IPS DF 4.7 (cell line): ENCODE data around the gene HOXD1.

Source experiments
- DNase-seq: peaks from one replicate; pipeline ENCODE4 v3.0.0-alpha.2; 2013; ENCODE audit warnings: low spot score; ENCODE audit errors: extremely low read depth

Gene HOXD1

GRCh38 chr2:176165370-176166050, 23.0 kb upstream of the HOXD1 start:
- no peak for DNase-seq

DNA sequence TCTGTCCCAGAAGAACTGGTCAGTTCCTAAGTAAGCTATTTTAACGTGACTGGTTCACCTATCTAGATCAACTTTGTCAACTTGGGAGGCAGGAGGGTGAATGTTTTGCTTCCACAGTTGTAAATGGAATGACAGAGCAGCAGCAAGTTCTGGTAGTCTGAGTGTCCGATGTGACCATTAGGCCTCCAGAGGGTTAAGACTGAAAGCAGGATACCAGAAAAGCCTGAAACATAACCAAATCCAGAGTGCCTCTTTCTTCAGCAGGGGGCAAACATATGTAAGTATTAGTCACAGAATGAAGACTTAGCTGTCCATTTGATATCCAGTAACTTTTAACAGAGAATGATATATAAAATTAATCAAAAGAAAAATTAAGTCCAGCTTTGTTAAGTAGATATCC, 22.2 kb upstream of the HOXD1 start:
- no peak for DNase-seq

GRCh38 chr2:176167398-176167797, 21.1 kb upstream of the HOXD1 start:
- DNase-seq = no peak

DNA sequence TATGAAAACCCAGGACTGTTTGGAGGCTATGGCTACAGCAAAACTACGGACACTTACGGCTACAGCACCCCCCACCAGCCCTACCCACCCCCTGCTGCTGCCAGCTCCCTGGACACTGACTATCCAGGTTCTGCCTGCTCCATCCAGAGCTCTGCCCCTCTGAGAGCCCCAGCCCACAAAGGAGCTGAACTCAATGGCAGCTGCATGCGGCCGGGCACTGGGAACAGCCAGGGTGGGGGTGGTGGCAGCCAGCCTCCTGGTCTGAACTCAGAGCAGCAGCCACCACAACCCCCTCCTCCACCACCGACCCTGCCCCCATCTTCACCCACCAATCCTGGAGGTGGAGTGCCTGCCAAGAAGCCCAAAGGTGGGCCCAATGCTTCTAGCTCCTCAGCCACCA, 19.3 kb upstream of the HOXD1 start:
- no peak for DNase-seq

DNA sequence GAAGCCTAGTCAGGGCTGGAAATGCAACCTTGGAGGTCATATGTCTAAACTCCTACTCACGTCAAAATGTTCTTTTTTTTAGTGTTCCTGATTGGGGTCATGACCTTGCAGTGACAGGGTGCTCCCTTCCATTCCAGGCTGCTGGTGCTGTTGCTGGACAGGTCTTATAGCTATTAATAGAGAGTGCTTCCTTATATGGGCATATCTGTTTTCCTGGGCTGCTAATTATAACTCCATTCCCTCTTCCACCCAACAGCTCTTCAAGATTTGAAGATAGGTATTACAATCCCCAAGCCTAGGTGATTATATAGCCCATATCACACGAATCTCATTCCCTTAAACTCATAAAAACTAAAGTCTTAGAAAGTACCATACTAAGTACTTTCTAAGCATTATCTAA, 18.8 kb upstream of the HOXD1 start:
- DNase-seq = no peak

DNA sequence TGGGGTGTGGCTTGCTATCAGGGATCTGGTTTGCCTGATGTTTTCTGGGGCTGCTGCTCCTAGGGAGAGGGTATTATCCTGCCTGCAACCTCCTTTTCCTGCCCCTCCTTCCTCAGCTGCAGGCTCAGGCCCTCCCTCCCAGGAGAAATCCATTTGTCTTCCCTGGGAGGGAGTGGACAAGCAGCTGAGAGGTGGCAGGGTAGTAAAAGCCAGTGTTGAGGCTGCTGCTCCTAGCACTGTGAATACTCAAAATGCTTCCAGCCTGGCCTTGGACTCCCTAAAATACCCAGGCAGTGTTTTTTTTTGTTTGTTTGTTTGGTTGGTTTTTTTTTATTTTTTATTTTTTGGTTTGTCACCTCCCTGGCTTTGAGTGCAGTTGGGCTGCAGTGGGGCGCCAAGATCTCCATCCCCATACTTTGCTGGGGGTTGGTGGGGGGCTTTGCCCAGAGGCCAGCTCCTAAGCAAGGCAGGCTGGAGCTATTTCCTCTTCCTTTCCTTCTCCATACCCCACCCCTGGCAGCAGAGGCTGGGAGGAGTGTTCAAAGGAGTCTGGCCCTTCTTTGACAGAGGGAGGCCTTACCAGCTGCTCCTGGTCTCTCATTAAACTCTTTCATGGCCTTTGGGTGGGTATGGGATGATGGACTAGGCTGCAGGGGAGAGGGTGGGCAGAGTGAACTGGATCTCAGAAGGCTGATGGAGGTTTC, 17.7 kb upstream of the HOXD1 start:
- DNase-seq = no peak

DNA sequence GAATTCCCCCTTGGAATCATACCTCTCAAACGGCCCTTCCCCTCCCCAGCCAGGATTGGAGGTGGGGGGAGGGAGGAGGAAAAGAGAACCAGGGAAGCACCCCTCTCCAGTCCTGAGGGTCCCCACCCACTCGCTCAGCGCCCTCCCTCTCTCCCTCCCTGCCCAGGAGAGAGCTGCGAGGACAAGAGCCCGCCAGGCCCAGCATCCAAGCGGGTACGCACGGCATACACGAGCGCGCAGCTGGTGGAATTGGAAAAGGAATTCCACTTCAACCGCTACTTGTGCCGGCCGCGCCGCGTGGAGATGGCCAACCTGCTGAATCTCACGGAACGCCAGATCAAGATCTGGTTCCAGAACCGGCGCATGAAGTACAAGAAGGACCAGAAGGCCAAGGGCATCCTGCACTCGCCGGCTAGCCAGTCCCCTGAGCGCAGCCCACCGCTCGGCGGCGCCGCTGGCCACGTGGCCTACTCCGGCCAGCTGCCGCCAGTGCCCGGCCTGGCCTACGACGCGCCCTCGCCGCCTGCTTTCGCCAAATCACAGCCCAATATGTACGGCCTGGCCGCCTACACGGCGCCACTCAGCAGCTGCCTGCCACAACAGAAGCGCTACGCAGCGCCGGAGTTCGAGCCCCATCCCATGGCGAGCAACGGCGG, 17.0 kb upstream of the HOXD1 start:
- DNase-seq = no peak

GRCh38 chr2:176172007-176172894, 16.2 kb upstream of the HOXD1 start:
- DNase-seq = no peak

DNA sequence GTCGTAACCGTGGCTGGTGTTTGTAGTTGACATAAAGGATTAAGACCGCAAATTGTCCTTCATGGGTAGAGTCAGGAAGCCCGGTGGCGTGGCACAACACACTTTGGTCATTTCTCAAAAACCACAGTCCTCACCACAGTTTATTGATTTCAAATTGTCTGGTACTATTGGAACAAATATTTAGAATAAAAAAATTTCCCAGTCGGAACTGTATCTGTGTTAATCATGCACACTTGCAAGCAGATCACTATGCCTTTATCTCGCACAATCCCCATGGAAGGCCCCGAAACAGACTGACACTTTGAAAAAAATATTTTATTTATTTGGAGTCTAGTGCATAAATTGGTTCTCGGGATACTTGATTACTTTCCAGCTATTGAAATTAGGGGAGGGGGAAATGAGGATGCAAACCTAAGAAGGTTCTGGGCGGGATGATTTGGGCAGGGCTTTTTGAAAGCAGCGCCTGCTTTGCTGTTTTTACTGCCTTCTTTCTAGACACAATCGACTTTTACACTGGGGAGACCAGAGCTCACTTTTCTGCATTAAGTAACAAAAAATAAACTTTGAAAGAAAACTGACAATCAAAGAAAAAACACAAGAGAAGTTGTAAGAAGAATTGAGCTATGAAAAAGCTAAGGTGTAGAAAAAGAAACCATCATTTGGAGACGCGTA, 15.4 kb upstream of the HOXD1 start:
- no peak for DNase-seq

DNA sequence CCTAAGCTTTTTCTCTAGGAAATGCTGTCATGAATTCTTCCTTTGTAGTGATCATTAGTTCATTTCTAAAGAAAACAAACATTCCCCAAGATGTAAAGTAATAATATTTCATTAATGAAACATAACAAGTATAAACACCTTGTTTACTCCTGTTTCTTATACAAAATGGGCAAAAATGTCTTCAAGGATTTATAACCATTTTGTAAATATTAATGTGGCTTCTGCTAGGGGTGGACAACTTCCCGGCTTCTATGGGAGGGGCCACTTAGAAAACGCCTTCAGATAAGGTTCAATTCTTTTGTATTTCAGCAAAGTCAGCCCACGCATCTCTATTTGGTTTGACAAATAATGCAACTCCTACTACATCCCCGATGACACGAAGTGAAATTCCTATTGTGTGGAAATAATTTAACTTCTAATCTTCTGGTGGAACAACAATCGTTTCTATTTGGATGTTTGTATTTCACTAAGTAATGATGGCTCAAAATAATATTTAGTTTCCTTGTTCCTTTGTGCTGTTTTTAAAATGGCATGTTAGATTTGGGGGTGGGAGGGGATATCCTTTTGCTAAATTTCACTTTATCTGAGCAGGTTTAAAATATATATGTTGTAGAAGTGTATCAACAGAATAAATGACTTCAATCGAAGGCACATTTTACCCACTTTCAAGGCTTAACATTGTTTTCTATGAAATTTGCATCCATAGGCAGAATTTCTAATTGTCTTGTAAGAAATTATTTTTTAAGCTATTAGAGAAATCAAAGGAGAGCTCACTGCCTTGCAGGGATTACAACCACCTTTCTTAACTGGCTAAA, 14.7 kb upstream of the HOXD1 start:
- DNase-seq = no peak

GRCh38 chr2:176174382-176174823, 14.1 kb upstream of the HOXD1 start:
- DNase-seq = no peak

- DNase-seq = no peak
Observed at GRCh38 chr2:176174824-176175708, 13.4 kb upstream of the HOXD1 start.

DNA sequence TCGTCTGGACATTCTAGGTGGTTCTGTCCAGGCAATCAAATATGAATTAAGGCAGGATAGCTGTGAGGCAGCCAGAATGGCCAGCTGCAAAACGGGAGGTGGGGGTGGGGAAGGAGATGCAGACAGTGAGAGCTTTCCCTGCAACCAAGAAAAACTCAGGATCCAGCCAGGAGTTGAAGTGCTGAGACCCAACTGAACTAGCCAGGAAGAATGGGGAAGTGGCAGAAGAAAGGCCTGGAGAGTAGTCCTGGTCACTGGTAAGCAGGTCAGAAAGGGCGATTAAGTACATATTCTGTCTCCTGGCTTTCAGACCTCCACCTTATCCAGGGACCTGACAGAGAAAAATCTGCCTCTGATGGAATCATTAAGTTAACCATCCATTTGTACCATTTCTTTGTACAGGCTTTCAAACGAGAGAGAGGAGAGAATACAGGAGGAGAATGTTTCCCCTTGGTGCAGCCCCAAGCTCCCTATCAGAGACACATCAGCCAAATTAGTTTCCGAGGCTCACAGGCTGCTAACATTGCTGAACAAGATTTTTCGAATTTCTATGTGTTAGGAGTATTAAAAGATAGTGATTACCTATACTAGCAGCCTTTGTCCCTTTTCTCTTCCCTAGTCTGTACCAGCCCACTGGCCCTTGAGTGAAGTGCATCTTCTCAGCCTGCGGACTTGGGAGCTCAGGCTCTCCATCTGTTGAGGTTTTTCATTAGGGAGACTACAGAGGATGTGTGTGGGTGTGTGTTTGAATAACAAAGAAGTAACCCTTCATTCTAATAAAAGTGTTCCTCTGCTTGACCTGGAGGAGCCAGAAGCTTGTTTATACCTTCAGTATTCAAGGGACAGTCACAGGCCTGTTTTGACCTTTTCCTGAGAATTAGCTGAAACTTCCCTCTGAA, 12.5 kb upstream of the HOXD1 start:
- no peak for DNase-seq

DNA sequence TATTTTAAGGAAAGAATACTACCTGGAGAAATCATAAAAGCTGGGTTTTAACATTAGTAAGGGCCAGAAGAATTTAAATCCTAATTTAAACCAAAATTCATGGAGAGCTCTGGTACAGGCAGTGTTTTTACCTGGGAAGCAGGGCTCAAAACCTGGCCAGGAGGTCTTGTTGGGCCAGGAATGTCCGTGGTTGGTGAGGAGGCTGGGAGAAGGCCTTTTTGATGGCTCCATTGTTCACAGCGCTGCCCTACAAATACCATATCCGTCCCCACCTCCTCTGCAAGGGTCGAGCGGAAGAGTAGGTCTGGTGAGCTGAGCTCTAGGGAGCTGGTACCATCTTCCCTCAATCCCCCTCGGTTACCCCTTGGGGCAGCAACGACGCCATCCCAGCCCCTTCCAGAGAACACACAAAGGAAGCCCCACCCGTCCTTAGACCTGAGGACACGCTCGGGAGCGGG, 10.9 kb upstream of the HOXD1 start:
- no peak for DNase-seq

- no peak for DNase-seq
Observed at GRCh38 chr2:176178038-176178756, 10.3 kb upstream of the HOXD1 start.

DNA sequence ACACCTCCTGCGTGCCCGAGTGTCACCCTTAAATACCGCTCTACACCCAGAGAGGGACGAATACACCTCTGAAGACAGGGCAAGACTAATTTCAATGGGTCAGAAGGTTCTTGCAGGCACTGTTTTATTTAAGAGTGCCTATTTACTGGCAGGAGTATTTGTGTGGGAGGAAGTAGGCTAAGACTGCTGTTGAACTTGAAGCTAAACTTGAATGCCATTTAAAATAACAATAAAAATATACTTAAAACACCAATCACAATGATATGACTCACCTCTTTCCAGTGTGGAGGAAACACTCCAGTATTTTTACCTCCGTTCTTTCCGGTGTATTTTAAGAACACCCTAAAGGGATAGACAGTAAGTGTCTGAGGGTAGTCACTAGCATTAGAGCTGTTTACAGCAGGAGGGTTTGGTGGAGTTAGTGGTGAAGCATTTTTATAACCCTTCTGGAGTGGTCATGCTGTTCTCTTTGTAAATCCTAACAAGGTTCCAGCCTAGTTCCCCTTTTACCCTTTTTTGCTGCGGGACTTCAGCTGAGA, 9.6 kb upstream of the HOXD1 start:
- DNase-seq = no peak

- DNase-seq = no peak
Observed at GRCh38 chr2:176181551-176181950, 6.9 kb upstream of the HOXD1 start.
